NCI-H2227 (cell line): ENCODE results near the gene GATM.
A peak's percentile ranks its signal among the peaks of the same experiment; 100 is the strongest.
"Not testable (repeated sequence)": the region's sequence is repeated elsewhere in the genome, so short reads cannot be mapped to it uniquely, and the experiment has no call there.

Experiments used
- DNase-seq: peaks from one replicate; lab custom pipeline; 2025; ENCODE audit not compliant: unreplicated experiment; lab: John Stamatoyannopoulos, UW

Gene GATM

DNA sequence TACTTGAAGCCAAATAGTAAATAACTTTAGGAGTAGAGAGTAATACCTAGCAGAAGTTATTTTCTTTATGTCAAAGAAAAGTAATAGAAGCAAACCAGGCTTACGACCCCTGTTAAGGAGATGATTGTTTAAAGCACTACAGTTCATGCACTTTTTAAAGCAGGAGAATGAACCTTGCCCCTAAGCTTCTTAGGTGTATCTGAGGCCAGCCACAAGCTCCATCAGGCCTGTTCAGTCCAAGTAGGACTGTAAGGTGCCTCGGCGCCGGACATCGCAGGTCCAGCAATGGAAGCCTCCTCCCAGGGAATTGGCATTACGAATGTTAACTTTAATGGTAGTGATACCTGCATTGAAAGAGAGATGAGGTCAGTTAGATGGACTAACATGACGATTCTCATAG is 16.5 kb downstream of the GATM start:
- no peak for DNase-seq

DNA sequence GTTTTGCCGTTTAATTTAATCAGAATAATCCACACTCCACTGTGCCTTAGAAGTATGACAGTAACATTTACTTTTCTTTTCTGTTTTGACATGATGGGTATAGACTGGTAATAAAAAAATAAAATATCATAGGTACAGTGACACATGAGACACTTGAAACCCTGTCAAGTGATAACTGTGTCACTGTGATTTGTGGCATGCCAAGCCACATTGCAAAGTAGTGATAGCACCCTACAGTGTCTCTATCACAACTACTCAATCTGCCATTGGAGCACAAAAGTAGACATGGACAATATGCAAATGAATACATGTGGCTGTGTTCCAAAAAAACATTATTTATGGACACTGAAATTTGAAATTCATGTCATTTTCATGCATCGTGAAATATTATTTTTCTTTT is 22.5 kb downstream of the GATM start:
- DNase-seq: no peak

DNA sequence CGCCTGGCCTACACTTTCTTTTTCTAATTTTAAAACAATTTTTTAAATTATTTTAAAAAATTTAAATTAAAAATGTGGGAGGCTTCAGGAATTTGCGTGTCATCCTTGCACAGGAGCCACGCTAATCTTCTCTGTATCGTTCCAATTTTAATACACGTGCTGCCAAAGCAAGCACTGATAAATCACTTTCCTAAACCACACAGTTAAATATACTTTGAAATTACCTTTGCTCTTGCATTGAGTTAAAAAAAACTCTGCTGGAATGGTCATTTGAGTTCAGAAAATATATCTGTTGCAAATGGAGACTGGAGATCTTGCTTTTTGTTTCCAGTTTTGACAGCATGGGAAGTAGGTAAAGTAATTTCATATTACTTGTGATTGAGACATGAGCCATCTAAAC is 23.6 kb downstream of the GATM start:
- no peak for DNase-seq

DNA sequence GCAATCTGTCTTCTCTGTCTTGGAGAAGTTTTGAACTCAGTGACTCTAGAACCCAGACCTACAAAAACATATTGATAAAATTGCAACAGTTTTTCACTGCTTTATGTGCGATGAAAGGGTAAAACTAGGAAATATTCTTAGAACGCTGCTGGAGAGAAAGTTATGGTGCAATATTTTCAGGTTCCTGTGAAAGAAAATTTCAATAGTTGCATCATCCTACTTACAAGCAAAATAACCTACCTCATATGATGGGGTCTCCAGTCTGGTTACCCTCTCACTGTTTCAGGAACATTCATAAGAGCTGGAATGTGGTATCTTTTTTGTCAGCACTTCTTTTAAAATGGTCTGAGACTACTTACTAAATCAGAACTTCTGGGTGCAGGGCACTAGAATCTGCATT is 27.1 kb downstream of the GATM start:
- no peak for DNase-seq

DNA sequence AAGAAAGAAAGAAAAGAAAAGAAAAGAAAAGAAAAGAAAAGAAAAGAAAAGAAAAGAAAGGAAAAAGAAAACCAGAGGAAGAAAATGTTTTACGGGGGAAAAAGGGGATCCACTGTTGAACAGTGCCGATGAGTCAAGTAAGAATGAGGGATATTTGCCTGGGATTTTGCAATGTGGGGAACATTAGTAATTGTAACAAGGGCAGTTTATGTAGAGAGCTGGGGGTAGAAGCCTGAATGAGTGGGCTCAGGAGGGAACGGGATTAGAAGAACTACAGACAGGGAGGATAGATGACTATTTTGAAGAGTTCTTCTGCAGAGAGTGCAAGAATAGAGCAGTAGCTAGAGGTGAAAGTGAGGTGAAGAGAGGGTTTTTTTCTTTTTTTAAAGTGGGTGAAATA is 28.7 kb downstream of the GATM start:
- DNase-seq: no peak

DNA sequence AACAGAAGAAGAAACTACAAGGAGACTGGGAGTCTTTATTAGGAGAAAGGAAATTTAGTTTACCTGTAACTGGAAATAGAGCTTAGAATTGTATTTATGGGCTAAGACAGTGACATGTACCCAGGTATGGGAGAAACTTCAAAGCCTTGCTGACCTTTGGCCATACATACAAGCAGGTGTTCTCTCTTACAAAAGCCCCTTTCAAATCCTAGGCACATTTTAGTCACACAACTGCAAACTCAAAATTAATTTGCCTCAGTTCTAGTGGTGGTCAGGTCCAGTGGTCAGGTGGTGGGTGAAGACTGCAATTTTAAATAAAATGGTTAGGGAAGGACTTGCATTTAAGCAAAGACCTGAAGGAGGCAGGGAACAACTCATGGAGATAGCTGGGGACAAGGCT is 30.4 kb downstream of the GATM start:
- DNase-seq: no peak

DNA sequence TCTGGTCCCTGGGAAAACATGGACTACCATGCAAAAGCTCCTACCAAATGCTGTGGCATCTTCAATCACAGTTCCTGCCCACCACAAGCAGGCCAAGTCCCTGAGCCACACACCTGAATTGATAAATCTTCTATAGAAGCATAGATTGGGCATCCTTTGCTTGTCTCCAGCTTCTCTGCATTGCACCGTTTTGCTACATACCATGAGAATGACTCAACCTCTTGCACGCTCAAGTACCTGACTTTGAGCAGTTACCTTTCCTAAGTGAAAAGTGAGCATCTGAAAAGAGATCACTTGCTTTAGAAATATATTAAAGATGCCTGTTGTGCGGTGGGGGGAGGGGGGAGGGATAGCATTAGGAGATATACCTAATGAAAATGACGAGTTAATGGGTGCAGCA is 31.3 kb downstream of the GATM start:
- no peak for DNase-seq

DNA sequence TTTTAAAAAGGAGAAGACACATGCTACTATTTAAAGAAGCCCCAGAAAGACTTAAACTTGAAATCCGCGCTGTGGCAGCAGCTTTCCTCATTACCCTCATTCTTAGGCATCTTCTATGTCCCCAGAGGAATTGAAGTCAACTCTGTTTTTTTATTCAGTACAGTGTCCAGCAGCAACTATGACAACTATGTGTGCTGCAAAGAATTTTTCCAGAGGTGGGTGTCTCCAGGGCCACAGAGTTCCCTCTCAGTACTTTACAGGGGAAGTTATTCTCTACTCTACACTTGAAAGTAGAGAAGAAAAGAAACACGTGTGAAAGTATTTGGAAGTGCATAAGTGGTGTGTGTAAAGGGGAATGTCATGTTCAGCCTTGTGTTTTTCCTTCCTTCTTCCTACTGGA is 32.0 kb downstream of the GATM start:
- no peak for DNase-seq

DNA sequence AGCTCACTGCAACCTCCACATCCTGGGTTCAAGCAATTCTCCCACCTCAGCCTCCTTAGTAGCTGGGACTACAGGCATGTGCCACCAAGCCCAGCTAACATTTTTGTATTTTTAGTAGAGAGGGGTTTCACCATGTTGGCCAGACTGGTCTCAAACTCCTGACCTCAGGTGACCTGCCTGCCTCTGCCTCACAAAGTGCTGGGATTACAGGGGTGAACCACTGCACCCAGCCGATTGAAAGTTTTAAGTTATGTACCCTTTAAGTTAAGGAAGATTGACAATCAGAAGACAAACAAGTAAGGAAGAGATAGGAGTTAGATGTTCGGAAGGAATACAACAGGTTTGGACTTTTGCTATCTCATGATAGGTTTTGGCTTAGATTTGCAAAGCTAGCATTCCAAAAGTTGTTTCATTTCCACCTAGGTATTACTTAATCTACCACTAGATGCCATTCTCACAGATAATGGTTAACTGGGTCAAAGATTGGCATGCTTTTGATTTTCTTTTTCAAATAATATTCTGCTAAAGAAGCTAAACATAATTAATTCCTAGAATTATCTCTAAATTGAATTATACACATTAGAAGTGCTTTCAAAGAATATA is 35.0 kb downstream of the GATM start:
- DNase-seq: no peak

DNA sequence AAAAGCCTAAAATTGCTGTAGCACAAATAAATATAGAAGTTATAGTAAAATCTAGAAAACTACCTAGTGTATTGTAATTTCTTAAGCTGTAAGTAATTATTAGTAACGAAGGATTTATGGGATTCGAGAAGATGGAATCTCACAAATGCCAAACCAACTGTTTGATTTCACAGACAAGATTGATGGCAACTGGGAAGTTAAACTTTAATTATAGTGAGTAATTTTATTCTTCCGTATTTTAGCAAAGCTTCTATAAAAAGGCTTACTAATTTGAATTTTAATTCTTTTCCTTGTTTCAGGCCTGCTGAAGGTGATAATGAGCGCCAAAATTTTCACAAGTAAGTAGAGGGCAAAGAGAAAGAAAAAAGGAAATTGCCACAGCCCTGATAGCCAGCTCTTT is 36.6 kb downstream of the GATM start:
- DNase-seq: no peak

DNA sequence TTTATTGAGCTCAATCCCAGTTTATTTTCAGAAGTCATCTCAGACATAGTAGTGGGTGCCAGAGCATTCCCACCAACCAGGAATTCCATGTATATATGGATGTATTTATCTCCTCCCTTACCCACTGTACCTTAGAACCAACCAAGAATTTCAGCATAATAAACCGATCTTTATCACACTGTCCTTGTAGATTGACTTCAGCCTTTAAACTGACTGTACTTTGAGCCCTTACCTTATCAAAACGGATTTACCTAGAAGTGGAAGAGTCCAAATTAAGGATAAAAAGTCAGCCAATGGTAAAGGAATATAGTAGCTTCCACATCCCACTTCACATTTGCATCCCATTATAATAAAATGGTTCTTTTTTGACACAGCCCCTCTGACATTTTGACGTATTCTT is 37.9 kb downstream of the GATM start:
- DNase-seq: no peak

DNA sequence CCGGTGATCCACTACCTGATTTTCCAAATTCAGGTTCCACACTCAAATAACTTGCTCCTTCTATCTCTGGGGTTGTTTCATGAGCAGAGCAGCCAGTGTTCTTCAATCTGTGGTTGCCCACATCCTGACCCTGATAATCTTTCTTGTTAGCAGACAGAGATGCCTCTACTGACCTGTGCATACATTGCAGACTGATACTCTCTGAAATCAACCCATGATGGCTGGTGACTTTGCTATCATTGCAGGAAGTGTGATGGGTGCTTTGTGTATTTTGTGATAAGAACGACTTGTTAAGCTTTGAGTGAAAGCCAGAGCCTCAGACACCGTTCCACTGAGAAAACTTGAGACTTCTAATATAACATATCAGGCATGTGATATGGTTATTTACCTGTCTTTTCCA is 39.9 kb downstream of the GATM start:
- DNase-seq: no peak

DNA sequence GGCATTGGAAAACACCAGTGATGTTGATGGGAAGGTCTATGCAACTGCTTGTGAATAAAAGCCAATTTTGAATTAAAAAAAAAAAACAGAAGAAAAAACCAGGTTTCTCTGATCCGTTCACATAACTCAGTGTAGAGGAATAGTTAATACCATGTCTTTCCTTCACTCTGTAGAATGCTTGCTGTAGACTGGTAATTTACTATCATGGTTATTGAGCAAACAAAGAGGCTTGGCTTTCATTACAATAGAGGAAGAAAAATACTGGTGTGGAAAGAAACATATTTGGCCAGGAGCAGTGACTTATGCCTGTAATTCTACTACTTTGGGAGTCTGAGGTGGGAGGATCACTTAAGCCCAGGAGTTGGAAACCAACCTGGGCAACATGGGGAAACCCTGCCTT is 41.1 kb downstream of the GATM start:
- DNase-seq: no peak

DNA sequence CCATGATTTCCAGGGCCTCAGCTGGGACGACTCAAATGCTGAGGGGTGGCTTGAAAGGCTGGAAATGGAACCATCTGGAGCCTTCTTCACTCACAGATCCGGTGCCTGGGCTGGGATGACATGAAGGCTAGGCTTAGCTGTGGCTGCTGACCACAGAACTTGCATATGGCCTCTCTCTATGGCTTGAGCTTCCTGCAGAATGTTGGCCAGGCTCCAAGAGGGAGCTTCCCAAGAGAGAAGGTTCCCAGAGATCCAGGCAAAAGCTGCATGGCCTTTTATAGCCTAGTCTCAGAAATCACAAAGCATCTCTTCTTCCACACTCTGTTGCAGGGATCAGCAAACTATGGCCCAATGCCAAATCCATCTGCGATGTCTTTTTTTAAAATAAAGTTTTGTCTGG is 44.8 kb downstream of the GATM start:
- DNase-seq: peak; percentile 4

DNA sequence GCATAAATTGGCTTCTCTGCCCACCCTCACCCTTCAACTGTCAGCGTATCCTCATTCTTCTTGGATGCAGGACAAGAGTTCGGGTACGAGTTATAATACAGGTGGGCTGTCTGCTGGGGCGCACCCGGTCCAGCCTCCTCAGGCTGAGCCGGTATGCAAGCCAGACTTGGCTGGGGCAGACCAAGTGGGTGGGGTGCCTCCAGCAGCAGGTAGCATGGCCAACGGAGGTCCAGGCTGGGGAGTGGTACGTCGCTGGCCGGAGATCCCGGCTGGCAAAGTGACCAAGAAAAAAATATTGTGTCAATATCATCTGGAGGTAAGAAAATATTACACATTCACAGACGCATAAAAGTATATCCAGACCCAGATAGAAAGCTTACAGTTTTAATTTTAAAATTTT is 45.6 kb downstream of the GATM start:
- DNase-seq: no peak

DNA sequence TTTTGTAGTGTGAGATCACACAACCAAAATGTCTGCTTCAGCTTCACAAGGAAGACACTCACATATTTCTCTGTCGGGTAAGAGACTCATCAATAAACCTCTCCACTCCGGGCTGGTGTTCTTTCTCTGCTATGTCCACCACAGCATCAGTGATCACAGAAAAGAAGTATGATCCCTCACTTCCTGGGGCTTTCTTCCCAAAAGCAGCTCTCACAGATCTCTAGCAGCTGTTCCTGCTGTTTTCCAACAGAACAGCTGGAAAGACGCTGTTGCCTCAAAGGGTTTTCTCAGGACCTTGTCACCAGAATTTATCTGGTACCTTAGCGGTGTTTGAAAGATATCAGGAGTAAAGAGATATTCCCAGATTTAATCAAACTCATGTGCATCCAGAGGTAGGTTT is 46.4 kb downstream of the GATM start:
- DNase-seq: no peak

DNA sequence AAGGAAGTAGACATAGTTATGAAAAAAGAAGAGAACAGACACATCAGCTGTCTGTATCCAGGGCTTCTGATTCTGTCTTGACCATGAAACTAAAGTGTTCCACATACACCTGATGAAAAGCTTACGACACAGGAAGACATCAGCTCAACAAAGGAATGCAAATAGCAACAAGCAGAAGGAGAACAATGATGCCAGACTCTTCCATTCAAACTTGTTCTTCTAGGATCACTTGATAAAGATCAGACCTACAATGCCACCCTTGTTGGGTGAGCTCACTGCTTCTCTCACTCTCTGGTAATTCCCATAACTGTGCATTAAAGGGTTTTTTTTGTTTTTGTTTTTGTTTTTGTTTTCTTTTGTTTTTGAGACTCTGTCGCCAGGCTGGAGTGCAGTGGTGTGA is 49.7 kb downstream of the GATM start:
- DNase-seq: no peak

DNA sequence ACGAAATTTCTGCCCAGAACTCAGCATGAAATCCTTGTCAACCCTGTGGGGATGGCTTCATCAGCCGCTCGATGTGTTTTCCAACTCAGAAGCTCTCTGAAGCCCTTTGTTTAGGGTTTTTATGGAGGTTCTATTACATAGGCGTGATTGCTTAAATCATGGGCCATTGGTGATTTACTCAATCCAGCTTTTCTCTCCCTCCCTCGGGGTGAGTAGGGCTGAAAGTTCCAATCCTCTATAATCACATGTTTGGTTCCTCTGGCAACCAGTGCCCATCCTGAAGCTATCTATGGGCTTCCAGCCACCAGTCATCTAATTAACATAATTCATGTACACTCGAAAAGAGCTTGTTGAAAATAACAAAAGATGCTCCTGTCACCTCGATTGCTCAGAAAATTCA is 51.6 kb downstream of the GATM start:
- peak; percentile 50 for DNase-seq

DNA sequence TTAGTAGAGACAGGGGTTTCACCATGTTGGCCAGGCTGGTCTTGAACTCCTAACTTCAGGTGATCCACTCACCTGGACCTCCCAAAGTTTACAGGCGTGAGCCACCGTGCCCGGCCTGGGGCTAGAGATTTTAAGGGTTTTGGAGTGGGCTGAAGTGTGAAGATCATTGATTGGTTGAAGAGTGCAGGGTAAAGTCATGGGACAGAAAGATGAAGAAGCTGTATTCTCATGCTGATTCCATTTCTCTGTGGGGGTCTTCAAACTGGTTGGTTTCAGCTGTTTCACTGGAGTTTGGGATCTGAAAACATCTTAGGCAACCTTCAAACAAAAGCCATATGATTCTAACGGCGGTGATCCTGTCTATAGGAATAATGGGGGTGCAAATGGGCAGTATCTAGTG is 52.1 kb downstream of the GATM start:
- DNase-seq: no peak

DNA sequence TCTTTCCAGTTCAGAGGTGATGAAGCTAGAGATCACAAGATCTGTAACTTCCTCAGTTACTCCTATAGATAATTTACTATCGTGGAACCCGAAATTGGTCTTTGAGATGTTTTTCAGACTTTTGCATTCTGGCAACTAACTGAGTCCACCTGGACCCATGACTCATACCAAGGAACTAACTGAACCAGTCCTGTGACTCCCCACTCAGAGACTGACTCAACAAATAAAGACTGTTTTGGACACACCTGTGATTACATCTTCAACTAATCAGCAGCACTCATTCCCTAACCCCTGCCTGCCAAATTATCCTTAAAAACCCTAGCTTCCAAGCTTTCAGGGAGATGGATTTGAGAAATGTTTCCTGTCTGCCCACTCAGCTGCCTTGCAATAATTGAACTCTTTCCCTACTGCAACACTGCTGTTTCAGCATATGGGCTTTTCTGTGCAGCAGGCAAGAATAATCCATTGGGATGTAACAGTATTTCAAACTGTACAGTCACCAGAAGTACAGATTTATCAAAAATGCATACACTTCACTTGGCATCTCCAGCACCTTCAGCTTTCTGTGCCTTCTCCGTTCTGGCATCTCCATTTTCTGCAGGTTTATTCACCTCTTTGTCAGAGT is 57.7 kb downstream of the GATM start:
- no peak for DNase-seq

DNA sequence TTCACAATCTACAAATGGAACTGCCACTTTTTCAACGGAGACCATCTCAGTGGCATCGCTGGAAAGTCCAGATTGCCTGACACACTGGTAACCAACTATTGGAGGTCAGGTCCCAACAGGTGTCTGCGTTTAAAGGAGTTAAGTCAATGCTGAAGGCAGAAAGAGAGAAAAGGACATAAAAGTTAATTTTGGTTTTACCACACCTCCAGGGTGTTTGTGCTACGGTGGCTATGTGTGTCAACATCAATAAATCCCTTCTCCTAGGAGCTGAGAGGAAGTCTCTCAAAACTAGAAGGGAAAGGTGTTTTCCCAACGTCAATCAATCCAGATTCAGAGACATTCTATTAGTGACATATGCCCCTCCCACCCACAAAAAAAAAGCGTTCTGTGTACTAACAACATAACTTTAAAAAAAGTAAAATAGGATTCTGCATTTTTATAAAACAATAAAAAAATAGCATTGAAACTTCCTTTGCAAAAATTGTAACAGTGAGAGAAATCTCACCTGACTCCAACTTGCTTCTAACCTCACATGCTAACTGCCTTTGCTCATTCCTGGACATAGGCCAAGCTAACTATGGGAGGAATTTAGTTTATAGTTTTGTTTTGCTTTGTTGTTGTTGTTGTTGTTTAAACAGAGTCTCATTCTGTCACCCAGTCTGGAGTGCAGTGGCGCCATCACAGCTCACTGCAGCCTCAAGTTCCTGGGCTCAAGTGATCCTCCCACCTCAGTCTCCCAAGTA is 58.7 kb downstream of the GATM start:
- no peak for DNase-seq

DNA sequence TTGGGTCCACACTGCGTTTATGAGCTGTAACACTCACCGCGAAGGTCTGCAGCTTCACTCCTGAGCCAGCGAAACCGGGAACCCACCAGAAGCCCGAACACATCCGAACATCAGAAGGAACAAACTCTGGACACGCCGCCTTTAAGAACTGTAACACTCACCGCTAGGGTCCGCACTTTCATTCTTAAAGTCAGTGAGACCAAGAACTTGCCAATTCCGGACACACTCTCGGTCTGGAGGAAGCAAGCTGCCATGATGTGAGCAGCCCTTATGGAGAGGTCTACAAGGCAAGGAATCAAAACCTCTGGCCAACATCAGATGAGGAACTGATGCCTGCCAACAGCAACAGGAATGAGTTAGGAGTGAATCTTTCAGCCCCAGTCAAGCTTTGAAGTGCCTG is 63.4 kb downstream of the GATM start:
- no peak for DNase-seq

DNA sequence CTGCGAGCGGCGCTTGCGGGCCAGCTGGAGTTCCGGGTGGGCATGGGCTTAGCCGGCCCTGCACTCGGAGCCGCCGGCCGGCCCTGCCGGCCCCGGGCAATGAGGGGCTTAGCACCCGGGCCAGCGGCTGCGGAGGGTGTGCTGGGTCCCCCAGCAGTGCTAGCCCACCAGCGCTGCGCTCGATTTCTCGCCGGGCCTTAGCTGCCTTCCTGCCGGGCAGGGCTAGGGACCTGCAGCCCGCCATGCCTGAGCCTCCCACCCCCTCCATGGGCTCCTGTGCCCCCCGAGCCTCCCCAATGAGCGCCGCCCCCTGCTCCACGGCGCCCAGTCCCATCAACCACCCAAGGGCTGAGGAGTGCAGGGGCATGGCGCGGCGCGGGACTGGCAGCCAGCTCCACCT is 64.2 kb downstream of the GATM start:
- not testable (repeated sequence) for DNase-seq
